Activated T-helper 1 cell treated with anti-CD3 and anti-CD28 coated beads, Interleukin-2, amount 50 U/mL, for 16 hours (primary cell): ENCODE measurements around the gene NRXN3.

Experiments
- DNase-seq, 2 donors: peaks; one replicate each; pipeline ENCODE4 v3.0.0-alpha.2; 2020; ENCODE audit warnings: low read depth in 1 of 2, low spot score in 1 of 2

NRXN3 gene

DNA sequence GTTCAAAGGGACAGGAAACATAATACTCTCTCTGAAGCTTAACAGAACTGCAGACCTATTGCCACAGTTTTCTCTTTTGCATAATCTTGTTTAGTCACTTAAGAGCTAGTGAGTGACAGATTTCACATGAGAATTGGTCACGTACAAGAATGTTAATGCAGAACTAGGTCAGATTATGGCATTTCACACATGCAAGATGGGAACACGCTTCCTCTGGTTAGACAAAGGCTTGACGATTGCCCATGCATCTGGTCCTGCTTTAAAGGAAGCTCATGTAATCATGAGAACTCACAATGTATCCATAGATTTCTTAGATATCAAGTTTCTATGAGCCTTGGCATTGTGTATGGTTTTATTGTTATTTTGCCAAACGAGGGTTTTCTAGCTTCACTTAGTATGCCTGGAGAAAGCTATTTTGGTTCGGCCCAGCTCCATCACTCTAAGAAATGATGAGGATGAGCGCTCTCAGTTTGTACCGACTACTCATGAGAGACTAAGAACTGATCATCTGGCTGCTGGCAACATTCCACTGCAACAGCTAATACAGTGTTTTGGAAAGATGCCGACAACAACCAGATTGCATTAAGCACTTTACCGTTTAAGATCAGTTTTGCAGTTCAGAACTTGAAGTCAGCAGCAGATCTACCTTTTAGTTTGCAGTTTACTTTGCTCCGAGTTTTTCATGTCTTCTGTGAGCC is 1661.2 kb downstream of the NRXN3 start:
- no peak for DNase-seq

DNA sequence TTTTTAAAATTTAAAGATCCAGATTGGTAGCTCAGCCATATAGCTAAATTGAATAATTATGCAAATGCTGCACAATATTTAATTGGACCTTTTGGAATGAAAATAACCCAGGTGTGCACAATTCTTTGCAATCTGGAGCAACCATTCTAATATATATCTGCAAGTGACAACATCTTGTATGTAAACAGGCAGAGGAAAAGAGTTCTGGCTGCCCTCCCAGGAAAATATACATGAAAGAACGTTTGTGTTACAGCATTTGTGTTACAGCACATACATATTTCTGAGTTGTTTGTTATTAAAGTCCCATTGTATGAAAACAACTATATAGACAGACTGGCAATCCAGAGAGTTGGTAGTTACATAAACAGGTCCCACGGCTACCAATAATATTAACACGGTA is 1663.6 kb downstream of the NRXN3 start:
- DNase-seq, result no peak

DNA sequence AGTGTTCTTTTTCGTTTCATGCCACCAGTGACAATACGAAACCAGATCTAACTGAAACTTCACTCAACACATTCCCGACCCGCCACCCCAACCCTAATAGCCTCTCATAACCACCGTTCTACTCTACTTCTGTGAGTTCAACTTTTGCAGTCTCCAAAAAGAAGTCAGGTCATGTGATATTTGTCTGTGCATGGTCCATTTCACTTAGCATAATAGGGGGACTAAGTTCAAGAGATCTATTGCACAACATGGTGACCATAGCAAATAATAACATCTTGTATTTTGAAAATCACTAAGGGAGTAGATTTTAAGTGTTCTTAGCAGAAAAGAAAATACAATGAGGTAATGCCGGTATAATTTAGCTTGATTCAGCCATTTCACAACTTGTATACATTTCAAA is 1664.7 kb downstream of the NRXN3 start:
- DNase-seq, result no peak

DNA sequence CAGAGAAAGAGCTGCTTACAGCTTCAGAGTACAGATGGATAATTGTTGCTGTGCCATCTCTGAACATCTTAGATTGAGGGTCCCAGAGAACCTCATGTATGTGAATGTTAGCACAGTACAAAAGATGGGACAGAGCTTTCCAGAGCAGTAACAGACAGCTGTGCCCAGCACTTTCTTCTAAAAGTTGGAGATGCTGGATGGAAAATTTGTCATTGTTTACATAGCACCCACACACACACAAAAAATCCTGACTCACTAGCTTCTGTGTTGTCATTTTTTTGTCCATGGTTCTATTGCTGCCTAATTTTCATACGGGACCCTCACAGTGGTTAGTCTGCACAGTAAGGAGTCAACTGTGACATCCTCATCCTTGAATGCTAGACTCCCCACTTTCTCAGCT is 1666.4 kb downstream of the NRXN3 start:
- no peak for DNase-seq

DNA sequence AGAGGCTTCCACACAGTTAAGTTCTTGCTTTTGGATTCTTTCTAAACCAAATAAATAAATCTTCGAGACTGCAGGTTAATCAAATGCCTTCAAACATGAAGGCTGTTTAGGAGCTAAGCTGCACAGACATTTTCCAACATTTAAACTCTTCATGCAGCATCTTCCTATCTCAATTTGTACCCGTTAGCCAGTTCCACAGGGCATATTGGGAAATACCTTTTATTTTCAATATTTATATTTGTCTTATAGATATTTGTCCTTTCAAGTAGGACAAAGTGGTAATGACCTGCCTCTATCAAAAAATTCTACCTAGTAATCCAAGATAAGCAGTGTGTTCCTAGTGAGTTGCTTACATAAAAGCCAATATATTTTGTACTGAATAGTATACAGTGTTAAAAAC is 1667.5 kb downstream of the NRXN3 start:
- no peak for DNase-seq

DNA sequence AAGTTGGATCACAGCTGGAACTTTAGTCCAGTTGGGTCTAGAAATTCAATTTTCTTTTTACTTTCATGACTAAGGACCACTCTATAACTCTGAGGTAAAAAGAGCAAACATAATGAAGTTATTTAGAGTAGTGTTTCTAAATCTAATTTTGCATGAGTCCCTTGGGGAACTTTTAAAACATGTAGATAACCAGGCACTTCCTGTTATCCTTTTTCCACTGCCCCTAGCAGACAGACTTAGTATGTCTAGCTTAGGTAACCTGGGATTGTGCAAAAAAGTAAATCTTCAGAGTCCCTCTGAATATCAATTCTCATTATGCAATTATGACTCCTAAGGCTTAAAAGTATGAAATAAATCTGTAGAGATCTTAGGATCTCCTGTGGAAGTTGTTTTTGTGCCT is 1669.9 kb downstream of the NRXN3 start:
- no peak for DNase-seq

GRCh38 chr14:79840831-79841230 is 1670.7 kb downstream of the NRXN3 start:
- DNase-seq, result no peak

DNA sequence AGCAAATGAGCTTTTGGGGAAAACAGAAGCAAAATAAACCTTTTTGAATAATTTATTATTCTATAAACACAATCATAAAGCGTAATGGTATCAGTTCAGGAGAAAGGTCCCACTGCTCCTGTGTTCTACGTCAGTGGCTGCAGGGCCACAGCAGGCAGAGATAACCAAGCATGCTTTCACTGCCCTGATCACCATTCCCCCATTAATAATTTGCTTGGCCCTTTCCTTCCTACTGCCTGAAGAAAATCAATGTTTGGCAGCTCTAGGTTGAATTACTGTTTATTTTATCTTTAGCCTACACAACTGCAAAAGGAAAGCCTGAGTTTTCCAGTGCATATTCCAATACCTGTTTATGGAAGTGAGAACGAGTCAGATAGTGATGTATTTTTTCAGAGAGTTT is 1671.3 kb downstream of the NRXN3 start:
- no peak for DNase-seq

- no peak for DNase-seq
Measured at GRCh38 chr14:79842270-79842669, 1672.1 kb downstream of the NRXN3 start.

GRCh38 chr14:79852950-79853744 is 1683.0 kb downstream of the NRXN3 start:
- DNase-seq, result no peak

GRCh38 chr14:79855789-79856188 is 1685.6 kb downstream of the NRXN3 start:
- DNase-seq, result no peak

DNA sequence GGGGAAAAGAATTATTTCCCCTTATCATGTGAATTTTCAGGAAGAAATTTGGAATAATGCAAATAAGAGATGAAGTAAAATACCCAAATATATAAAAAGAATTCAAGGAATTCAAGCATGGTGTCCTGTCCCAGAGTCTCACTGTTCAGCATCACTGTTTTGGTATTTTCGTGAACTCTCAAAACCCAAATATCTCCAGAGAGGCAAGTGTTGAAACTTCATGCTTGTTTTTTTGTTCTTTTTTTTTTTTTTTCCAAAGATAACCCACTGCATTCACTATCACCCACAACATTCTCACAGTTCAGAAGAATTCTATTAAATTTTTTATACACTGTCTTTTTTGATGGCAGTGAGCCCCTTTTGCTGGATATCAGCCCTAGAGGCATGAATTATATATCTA is 1686.2 kb downstream of the NRXN3 start:
- no peak for DNase-seq

DNA sequence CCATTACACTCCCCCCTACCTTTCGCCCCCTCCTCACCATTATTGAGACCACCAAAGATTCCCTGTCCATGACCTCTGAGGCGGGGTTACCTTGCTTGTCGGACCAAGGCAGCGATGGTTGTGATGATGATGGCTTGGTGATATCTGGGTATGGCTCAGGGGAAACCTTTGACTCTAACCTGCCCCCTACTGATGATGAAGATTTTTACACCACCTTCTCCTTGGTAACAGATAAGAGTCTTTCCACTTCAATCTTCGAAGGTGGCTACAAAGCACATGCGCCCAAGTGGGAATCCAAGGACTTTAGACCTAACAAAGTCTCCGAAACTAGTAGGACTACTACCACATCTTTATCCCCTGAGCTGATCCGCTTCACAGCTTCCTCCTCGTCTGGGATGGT is 1690.9 kb downstream of the NRXN3 start:
- DNase-seq, result no peak

DNA sequence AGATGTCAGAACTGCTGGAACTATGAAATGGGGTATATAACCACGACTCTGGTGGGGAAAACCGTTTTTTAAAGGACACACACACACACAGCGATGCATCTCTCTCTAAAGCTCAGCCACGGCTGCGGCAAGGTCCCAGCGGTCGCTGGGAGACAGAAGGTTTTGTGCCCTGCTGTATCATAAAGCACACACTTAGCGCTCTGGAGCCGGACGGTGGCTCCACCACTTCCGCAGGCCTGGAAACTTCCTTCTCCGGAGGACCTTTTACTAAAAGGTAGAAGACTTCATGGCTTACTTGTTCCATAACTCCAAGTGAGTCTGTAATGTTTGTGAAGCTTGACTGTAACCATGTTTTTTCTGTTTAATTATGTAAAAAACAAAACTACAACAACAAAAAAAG is 1691.9 kb downstream of the NRXN3 start:
- no peak for DNase-seq

DNA sequence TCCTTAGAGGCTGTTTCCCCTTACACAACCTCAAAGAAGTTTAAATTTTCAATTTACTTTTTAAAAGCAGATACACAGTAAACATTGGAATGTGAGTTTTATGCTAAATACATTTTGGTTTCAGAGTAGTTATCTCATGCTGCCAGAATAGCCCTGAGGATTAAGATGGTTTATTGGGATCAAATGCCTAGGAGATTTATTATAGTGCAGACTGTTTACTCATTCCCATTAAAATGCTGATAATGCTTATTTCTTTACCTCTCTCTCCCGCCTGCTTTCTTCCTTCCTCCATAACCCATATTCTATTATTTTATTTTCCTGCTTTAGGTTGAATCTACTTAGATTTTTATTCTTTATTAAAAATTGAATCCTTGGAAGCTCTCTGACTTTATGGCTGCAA is 1701.0 kb downstream of the NRXN3 start:
- DNase-seq, result no peak

GRCh38 chr14:79878229-79878628 is 1708.1 kb downstream of the NRXN3 start:
- no peak for DNase-seq

DNA sequence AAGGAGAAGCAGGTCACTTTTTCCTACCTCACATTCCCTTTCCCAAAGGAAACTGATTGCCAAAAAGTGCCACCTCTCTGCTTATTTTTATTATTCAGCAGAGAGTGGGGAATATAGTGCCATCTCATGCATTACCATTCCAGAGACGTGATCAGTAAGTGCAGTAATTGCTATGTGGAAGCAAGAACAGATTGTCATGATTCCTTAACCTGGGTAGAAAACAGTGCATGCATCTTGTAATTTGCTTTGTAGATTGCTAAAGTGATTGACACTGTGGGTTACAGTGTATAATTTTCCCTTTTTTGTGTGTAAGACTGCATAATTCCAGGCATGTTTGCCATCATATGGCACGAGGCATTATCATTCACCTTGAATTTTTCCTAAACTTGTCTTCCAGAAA is 1708.6 kb downstream of the NRXN3 start:
- DNase-seq, result no peak

DNA sequence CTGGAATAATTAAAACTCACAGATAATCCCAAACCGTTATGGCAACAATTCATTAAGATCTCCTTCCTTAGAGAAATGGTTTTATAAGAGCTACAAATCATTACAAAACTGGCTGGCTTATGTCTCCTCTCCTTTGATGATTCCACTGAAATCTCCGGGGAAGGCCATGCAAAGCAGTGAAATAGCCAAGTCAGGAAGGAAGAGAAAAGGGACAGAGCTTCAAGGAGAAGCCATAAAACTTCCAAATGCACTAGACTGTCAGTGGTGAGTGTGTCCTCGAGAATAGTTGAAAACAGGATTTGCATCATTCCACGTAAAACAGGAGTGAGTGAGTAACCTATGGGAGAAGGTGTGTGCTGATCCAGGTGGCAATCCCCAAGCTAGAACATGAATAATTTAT is 1711.1 kb downstream of the NRXN3 start:
- no peak for DNase-seq

DNA sequence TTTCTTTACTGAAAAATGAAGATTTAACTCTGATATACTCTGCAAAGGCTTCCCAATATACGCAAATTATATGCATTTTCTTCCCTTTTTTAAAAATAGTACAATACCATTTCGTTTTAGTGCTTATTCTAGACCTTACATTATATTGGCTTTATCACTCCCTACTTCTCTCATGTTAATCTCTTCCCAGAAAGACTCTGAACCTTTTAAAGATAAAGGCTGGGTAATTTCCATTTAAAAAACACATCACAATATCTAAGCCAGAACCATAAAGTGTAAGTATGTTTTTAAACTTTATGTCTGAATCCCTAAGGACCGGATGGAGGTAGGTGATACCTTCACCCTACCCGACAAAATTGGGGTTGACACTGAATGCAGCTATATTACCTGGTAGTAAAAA is 1720.4 kb downstream of the NRXN3 start:
- no peak for DNase-seq

DNA sequence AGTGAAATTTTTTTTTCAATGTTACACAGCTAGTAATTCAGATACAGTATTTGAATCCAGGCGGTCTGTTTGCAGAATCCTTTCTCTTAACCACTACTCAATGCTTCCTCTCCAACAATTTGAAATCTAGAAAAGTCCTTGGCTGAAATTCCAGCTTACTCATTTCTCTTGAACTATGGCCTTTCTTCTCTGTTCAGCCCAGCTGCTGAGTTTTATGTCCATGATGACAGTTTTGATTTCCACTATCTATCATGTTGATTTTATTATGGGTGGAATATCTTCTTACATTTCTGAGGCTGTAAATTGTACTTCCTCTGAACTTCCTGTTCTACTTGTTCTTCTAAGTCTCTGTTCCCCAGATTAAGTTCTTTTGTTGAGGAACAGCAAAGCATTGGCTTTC is 1725.8 kb downstream of the NRXN3 start:
- no peak for DNase-seq

- no peak for DNase-seq
Measured at GRCh38 chr14:79899610-79900009, 1729.4 kb downstream of the NRXN3 start.

DNA sequence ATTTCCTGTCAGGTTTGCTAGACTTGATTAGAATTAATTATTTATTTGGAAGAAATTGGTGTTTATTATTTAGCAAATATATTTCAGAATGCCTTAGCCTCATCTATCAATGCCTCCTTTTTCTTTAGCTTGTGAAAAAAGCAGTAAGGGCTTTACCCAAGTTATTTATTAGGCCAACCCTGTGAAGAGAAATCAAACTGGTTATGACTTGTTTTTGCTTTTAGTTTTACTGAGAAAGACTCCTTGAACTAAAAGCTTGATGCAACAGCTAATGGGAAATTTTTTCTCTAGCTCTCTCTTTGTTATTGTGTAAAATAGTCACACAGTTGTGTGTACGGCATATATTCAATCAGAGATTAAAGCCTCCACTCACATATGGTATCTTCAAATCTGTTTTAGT is 1734.3 kb downstream of the NRXN3 start:
- DNase-seq, result no peak

- no peak for DNase-seq
Measured at GRCh38 chr14:79906994-79907393, 1736.8 kb downstream of the NRXN3 start.
